Measurements from ENCODE around the gene EML4. TPM values are rescaled to one million over a fixed set of nuclear protein-coding genes. Genes with fewer than 3 reads are reported as not detected.
"Not testable (repeated sequence)": the region's sequence is repeated elsewhere in the genome, so short reads cannot be mapped to it uniquely, and the experiment has no call there.

EML4 gene
- total RNA-seq, 1 donor from 2014 or later = 50.8 TPM

DNA sequence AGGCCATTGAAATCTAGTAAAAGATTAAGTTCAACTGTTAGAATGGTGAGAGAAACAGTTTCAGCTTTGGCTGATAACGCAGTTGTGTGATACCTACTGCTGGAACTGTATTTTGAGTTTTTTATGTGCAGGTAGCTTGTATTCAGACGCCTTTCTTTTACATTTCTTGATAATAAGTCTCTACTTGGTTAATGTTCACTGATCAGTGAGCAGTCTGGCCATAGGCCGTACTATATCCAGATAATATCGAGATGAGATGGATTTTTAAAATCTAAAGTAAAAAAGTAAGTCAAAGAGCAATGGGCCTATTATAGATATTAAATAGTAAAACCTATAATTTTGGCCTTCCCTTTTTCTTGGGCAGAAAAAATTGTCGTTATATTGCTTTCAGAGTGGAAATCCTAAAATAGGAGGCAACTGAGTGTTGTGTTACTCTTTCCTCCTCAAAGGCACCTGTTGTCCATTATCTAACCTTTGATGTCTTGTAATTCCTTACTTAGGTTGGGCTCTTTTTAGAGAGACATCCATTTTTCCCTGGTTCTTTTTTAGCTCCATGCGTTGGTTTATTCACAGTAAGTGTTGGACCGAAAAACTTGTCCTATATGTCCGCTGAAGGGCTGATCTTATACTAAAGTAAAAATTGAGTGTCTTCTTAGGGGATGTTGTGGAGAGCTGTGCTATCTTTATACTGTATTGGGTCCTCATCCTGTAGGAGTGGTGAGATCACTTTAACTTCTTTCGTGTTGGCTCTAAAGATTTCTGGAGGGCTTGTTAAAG, 1.7 kb downstream of the EML4 start:
- Mint-ChIP-seq H3K36me3 (ENCODE audit: unreplicated experiment) (no peaks in the 10 kb centered on the region), H3K4me3 (ENCODE audit: unreplicated experiment) (no peak overlapping the region), H3K9me3 (ENCODE audit: unreplicated experiment) (no peaks in the 10 kb centered on the region), H3K4me1 (ENCODE audit: low read depth, unreplicated experiment) (no peaks in the 10 kb centered on the region), H3K27me3 (ENCODE audit: unreplicated experiment) (peaks cover 2% of the 10 kb centered on the region), H3K27ac (ENCODE audit: unreplicated experiment) (no peak overlapping the region)
- TF ChIP-seq, protein P1, sequence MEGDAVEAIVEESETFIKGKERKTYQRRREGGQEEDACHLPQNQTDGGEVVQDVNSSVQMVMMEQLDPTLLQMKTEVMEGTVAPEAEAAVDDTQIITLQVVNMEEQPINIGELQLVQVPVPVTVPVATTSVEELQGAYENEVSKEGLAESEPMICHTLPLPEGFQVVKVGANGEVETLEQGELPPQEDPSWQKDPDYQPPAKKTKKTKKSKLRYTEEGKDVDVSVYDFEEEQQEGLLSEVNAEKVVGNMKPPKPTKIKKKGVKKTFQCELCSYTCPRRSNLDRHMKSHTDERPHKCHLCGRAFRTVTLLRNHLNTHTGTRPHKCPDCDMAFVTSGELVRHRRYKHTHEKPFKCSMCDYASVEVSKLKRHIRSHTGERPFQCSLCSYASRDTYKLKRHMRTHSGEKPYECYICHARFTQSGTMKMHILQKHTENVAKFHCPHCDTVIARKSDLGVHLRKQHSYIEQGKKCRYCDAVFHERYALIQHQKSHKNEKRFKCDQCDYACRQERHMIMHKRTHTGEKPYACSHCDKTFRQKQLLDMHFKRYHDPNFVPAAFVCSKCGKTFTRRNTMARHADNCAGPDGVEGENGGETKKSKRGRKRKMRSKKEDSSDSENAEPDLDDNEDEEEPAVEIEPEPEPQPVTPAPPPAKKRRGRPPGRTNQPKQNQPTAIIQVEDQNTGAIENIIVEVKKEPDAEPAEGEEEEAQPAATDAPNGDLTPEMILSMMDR (IDR thresholded peaks at IDR 0.05; ENCODE audit: partially characterized antibody, unreplicated experiment) = no peak
- DNase-seq = no peak

DNA sequence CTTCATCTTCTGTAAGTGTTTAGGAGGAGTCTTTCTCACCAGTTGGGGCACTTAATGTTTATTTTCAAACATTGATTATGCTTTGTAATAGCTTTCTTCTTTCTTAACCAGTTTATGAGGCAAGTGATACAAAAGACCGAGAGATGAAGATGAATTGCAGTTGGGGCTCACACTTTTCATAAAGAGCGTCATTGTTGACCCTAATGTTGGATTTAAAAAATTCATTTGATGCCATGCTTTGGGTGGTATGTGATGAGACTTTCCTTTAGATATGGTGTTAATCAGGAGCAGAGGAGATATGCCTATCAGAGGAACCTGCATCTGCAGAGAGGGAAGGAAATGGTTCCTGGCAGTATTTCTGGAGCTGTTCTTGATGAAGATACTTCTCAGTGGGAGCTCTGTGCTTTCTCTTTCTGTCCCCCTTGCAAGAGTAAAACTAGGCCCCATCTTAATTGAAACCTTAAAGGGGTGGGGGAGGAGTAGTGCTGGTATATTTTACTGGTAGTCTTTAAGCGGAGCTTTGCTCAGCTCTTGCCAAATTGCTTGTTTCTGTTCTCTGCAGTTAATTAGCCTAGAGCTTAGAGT, 2.3 kb downstream of the EML4 start:
- TF ChIP-seq, protein P1 (IDR thresholded peaks at IDR 0.05; ENCODE audit: partially characterized antibody, unreplicated experiment) = no peak
- Mint-ChIP-seq H3K27me3 (ENCODE audit: unreplicated experiment) (peaks cover 2% of the 10 kb centered on the region), H3K4me3 (ENCODE audit: unreplicated experiment) (no peak overlapping the region), H3K9me3 (ENCODE audit: unreplicated experiment) (no peaks in the 10 kb centered on the region), H3K36me3 (ENCODE audit: unreplicated experiment) (no peaks in the 10 kb centered on the region), H3K27ac (ENCODE audit: unreplicated experiment) (no peak overlapping the region), H3K4me1 (ENCODE audit: low read depth, unreplicated experiment) (no peaks in the 10 kb centered on the region)
- no peak for DNase-seq

DNA sequence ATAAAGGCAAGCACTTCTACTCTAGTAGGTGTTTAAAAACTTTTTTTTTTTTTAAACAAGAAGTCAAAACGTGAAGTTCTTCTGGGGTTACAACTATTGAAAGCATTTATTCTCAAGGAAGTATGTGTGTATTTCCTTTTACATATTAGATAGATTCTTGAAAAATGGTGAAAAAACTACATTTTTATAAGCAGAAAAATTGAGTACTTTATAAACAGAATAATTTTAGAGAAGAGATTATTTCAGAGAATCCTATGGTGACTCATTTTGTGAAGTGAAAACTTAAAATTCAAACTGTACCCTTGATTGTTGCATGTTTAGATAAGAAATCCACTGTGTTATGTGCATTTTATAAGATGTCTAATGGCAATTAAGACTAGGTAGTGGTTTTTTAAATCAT, 2.9 kb downstream of the EML4 start:
- TF ChIP-seq, protein P1 (IDR thresholded peaks at IDR 0.05; ENCODE audit: partially characterized antibody, unreplicated experiment) = no peak
- H3K4me3 Mint-ChIP-seq (ENCODE audit: unreplicated experiment) = no peak overlapping the region
- no peak for DNase-seq
- no peaks in the 10 kb centered on the region for H3K4me1 Mint-ChIP-seq (ENCODE audit: low read depth, unreplicated experiment)
- H3K27me3 Mint-ChIP-seq (ENCODE audit: unreplicated experiment) = peaks cover 2% of the 10 kb centered on the region
- no peaks in the 10 kb centered on the region for H3K36me3 Mint-ChIP-seq (ENCODE audit: unreplicated experiment)
- H3K9me3 Mint-ChIP-seq (ENCODE audit: unreplicated experiment) = no peaks in the 10 kb centered on the region
- no peak overlapping the region for H3K27ac Mint-ChIP-seq (ENCODE audit: unreplicated experiment)

DNA sequence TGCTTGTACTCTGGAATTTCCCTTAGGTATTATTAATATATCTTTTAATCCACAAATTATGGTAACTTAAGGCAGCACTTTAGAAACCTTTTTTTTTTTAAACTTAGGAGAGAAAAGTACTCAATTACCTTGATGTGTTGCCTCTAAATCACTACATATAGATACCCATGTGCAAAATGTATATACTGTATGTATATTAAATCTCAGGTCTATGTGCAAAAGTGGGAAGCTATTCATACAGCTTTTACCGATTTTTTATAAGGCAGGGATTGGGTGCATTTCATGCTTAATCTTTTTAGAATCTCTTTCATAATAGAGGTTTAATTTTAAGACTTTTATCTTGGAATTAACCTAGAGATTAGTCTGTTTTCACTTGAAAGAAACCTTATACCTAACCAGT, 3.4 kb downstream of the EML4 start:
- peaks cover 2% of the 10 kb centered on the region for H3K27me3 Mint-ChIP-seq (ENCODE audit: unreplicated experiment)
- H3K27ac Mint-ChIP-seq (ENCODE audit: unreplicated experiment) = no peak overlapping the region
- no peaks in the 10 kb centered on the region for H3K4me1 Mint-ChIP-seq (ENCODE audit: low read depth, unreplicated experiment)
- no peaks in the 10 kb centered on the region for H3K36me3 Mint-ChIP-seq (ENCODE audit: unreplicated experiment)
- no peaks in the 10 kb centered on the region for H3K9me3 Mint-ChIP-seq (ENCODE audit: unreplicated experiment)
- no peak overlapping the region for H3K4me3 Mint-ChIP-seq (ENCODE audit: unreplicated experiment)
- DNase-seq = no peak
- TF ChIP-seq, protein P1 (IDR thresholded peaks at IDR 0.05; ENCODE audit: partially characterized antibody, unreplicated experiment) = no peak

DNA sequence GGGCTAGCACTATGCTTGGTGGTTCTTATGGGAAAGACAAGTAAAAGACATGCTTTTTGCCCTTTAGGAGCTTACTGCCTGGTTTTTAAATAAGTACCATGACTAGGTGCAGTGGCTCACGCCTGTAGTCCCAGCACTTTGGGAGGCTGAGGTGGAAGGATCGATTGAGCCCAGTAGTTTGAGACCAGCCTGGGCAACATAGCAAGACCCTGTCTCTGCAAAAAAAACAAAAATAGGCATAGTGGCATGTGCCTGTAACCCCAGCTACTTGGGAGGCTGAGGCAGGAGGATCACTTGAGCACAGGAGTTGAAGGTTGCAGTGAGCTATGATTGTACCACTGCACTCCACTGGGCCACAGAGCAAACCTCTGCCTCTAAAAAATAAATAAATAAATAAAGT, 4.3 kb downstream of the EML4 start:
- not testable (repeated sequence) for H3K27ac Mint-ChIP-seq (ENCODE audit: unreplicated experiment); H3K36me3 Mint-ChIP-seq (ENCODE audit: unreplicated experiment); H3K4me3 Mint-ChIP-seq (ENCODE audit: unreplicated experiment); H3K4me1 Mint-ChIP-seq (ENCODE audit: low read depth, unreplicated experiment); DNase-seq; H3K27me3 Mint-ChIP-seq (ENCODE audit: unreplicated experiment); H3K9me3 Mint-ChIP-seq (ENCODE audit: unreplicated experiment)
